Esophagus muscularis mucosa (tissue), 4 donors: ENCODE measurements around the gene SPAAR.

Source experiments
- EP300 ChIP-seq: sonication (generic); formaldehyde crosslinking; IDR thresholded peaks from one replicate; pipeline ENCODE4 v1.6.1; 2017; ENCODE audit warnings: antibody characterized with exemption
- POLR2A ChIP-seq: fragments of 450-650 bp; IDR thresholded peaks from one replicate; pipeline ENCODE4 v1.6.1; 2017; ENCODE audit warnings: antibody characterized with exemption, moderate library complexity, mild to moderate bottlenecking, low read depth
- POLR2AphosphoS5 ChIP-seq, 2 donors: sonication (generic); formaldehyde crosslinking; IDR thresholded peaks; one replicate each; pipeline ENCODE4 v1.6.1; 2017; ENCODE audit warnings: antibody characterized with exemption in 2 of 2
- TF ChIP-seq, protein P1 (sequence below), 3 experiments: fragments of 200-600 bp in 2 of 3; fragments of 450-650 bp in 1 of 3; sonication (generic) in 2 of 3; IDR thresholded peaks; one replicate each; pipeline ENCODE4 v1.5.1; 2017 to 2019; ENCODE audit warnings: antibody characterized with exemption in 3 of 3, mild to moderate bottlenecking in 2 of 3, moderate library complexity in 1 of 3

- TF ChIP-seq POLR2A (no peak), POLR2AphosphoS5 (IDR thresholded peaks at IDR 0.05) (no peak), EP300 (no peak)
- TF ChIP-seq, protein P1, sequence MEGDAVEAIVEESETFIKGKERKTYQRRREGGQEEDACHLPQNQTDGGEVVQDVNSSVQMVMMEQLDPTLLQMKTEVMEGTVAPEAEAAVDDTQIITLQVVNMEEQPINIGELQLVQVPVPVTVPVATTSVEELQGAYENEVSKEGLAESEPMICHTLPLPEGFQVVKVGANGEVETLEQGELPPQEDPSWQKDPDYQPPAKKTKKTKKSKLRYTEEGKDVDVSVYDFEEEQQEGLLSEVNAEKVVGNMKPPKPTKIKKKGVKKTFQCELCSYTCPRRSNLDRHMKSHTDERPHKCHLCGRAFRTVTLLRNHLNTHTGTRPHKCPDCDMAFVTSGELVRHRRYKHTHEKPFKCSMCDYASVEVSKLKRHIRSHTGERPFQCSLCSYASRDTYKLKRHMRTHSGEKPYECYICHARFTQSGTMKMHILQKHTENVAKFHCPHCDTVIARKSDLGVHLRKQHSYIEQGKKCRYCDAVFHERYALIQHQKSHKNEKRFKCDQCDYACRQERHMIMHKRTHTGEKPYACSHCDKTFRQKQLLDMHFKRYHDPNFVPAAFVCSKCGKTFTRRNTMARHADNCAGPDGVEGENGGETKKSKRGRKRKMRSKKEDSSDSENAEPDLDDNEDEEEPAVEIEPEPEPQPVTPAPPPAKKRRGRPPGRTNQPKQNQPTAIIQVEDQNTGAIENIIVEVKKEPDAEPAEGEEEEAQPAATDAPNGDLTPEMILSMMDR (IDR thresholded peaks at IDR 0.05), result no peak
These were observed 39.2 kb downstream of the SPAAR start for GRCh38 chr9:35948451-35948850.
